ENCODE measurements around the gene PEA15.

GRCh38 chr1:160196143-160196542 is 9.0 kb upstream of the PEA15 start:
- no peak for TF ChIP-seq EZH2 (IDR thresholded peaks at IDR 0.05; ENCODE audit: insufficient read depth, poor library complexity, severe bottlenecking)
- TF ChIP-seq EZH2phosphoT487 (IDR thresholded peaks at IDR 0.05; ENCODE audit: insufficient read depth, low read depth), result no peak

Measured in GM23248 (cell line).